Gastrocnemius medialis (tissue), 4 donors: Measurements from ENCODE around the gene NT5DC4.

Experiments used
- CTCF ChIP-seq, 5 experiments: fragments of 450-650 bp in 3 of 5; fragments of 200-600 bp in 2 of 5; sonication (generic) in 2 of 5; IDR thresholded peaks in 4 of 5; conservative IDR thresholded peaks in 1 of 5; 1 replicate in 4 of 5; 2 replicates in 1 of 5; pipeline ENCODE4 v1.5.1; 2016 to 2019; ENCODE audit warnings: antibody characterized with exemption in 5 of 5, mild to moderate bottlenecking in 3 of 5, moderate library complexity in 3 of 5
- POLR2A ChIP-seq, 2 donors: fragments of 450-650 bp; IDR thresholded peaks; one replicate each; pipeline ENCODE4 v1.6.1; 2017; ENCODE audit warnings: antibody characterized with exemption in 2 of 2, mild to moderate bottlenecking in 2 of 2, moderate library complexity in 2 of 2

GRCh38 chr2:112728378-112729175 is 7.8 kb downstream of the NT5DC4 start:
- TF ChIP-seq CTCF (IDR thresholded peaks at IDR 0.05 in 4 of 5, conservative IDR thresholded peaks at IDR 0.05 in 1 of 5) = no peak
- no peak for TF ChIP-seq POLR2A (IDR thresholded peaks at IDR 0.05)
